Skeletal muscle tissue (tissue), 4 donors: ENCODE measurements around the gene APOOL. TPM values are rescaled to one million over a fixed set of nuclear protein-coding genes. Genes with fewer than 3 reads are reported as not detected.
"Not testable (repeated sequence)": the region's sequence is repeated elsewhere in the genome, so short reads cannot be mapped to it uniquely, and the experiment has no call there.

ENCODE experiments used
- H3K27ac ChIP-seq: one replicate; pipeline ENCODE4 v1.7.0; 2013; ENCODE audit warnings: mild to moderate bottlenecking, low read depth, low read length, inconsistent platforms
- H3K27me3 ChIP-seq, 3 donors: one replicate each; pipeline ENCODE4 v1.7.0; 2013; ENCODE audit warnings: low read length in 3 of 3; ENCODE audit not compliant: control insufficient read depth in 3 of 3, insufficient read depth in 3 of 3
- H3K36me3 ChIP-seq, 3 donors: one replicate each; pipeline ENCODE4 v1.7.0; 2013; ENCODE audit warnings: low read length in 3 of 3; ENCODE audit not compliant: control insufficient read depth in 3 of 3, insufficient read depth in 3 of 3
- H3K4me1 ChIP-seq, 3 donors: one replicate each; pipeline ENCODE4 v1.7.0; 2013; ENCODE audit warnings: low read length in 3 of 3, mild to moderate bottlenecking in 3 of 3; ENCODE audit not compliant: control insufficient read depth in 3 of 3, insufficient read depth in 3 of 3
- H3K4me3 ChIP-seq, 3 donors: one replicate each; pipeline ENCODE4 v1.7.0; 2013; ENCODE audit warnings: low read length in 3 of 3
- H3K9ac ChIP-seq, 3 donors: one replicate each; pipeline ENCODE4 v1.7.0; 2013; ENCODE audit warnings: low read length in 3 of 3, mild to moderate bottlenecking in 3 of 3, moderate library complexity in 2 of 3, low read depth in 1 of 3
- H3K9me3 ChIP-seq, 3 donors: one replicate each; pipeline ENCODE4 v1.7.0; 2013; ENCODE audit warnings: low read length in 3 of 3; ENCODE audit not compliant: control insufficient read depth in 3 of 3
- total RNA-seq: library from RNA; depleted of rRNA; stranded (reverse); fragments of >200 nt; gene quantifications from one replicate; pipeline ENCODE4 v1.2.3, GENCODE V29; 2014
- donor health status: Osteomylitis.

Gene APOOL
- total RNA-seq, 1 donor from 2014 or later = 6.8 TPM

- Histone ChIP-seq H3K36me3 (no peaks in the 10 kb centered on the region), H3K27ac (no peak overlapping the region), H3K4me3 (no peak overlapping the region), H3K9me3 (no peaks in the 10 kb centered on the region), H3K27me3 (no peaks in the 10 kb centered on the region), H3K4me1 (no peaks in the 10 kb centered on the region), H3K9ac (no peak overlapping the region)
These were observed 49.1 kb downstream of the APOOL start for GRCh38 chrX:85052636-85053343.

GRCh38 chrX:85065512-85066198, 62.0 kb downstream of the APOOL start:
- Histone ChIP-seq H3K4me3 (no peak overlapping the region), H3K27ac (no peak overlapping the region), H3K36me3 (no peaks in the 10 kb centered on the region)

GRCh38 chrX:85077247-85077646, 73.6 kb downstream of the APOOL start:
- H3K36me3 ChIP-seq, H3K9me3 ChIP-seq, H3K27ac ChIP-seq, H3K9ac ChIP-seq, H3K4me1 ChIP-seq, H3K4me3 ChIP-seq, H3K27me3 ChIP-seq: not testable (repeated sequence)

More at GRCh38 chrX:85065512-85066198, 62.0 kb downstream of the APOOL start:
- Histone ChIP-seq H3K27me3 (no peaks in the 10 kb centered on the region), H3K9me3 (no peaks in the 10 kb centered on the region), H3K9ac (no peak overlapping the region), H3K4me1 (no peaks in the 10 kb centered on the region)

GRCh38 chrX:85084770-85085393, 81.2 kb downstream of the APOOL start:
- Histone ChIP-seq H3K9me3 (no peaks in the 10 kb centered on the region), H3K4me3 (no peak overlapping the region), H3K9ac (no peak overlapping the region), H3K36me3 (peaks cover 0 to 2% (median 1%) of the 10 kb centered on the region in 3 donors), H3K27me3 (no peaks in the 10 kb centered on the region), H3K27ac (no peak overlapping the region), H3K4me1 (no peaks in the 10 kb centered on the region)

GRCh38 chrX:85089321-85089840, 85.7 kb downstream of the APOOL start:
- no peak overlapping the region for H3K27ac ChIP-seq
- no peak overlapping the region for H3K4me3 ChIP-seq
- no peaks in the 10 kb centered on the region for H3K9me3 ChIP-seq
- no peak overlapping the region for H3K9ac ChIP-seq
- H3K4me1 ChIP-seq = no peaks in the 10 kb centered on the region
- no peaks in the 10 kb centered on the region for H3K27me3 ChIP-seq
- H3K36me3 ChIP-seq = peaks cover 0 to 7% (median 2%) of the 10 kb centered on the region in 3 donors

GRCh38 chrX:85107407-85107806, 103.7 kb downstream of the APOOL start:
- no peaks in the 10 kb centered on the region for H3K4me1 ChIP-seq
- H3K36me3 ChIP-seq = no peaks in the 10 kb centered on the region
- H3K27ac ChIP-seq = no peak overlapping the region
- H3K9ac ChIP-seq = no peak overlapping the region
- H3K4me3 ChIP-seq = no peak overlapping the region
- no peaks in the 10 kb centered on the region for H3K9me3 ChIP-seq
- H3K27me3 ChIP-seq = no peaks in the 10 kb centered on the region

GRCh38 chrX:85108165-85108564, 104.5 kb downstream of the APOOL start:
- no peaks in the 10 kb centered on the region for H3K27me3 ChIP-seq
- no peaks in the 10 kb centered on the region for H3K4me1 ChIP-seq
- no peak overlapping the region for H3K4me3 ChIP-seq
- H3K9me3 ChIP-seq = no peaks in the 10 kb centered on the region
- H3K9ac ChIP-seq = no peak overlapping the region
- no peak overlapping the region for H3K27ac ChIP-seq
- H3K36me3 ChIP-seq = no peaks in the 10 kb centered on the region

- no peak overlapping the region for H3K27ac ChIP-seq
- no peak overlapping the region for H3K4me3 ChIP-seq
These were observed 105.6 kb downstream of the APOOL start for GRCh38 chrX:85109235-85109634.

GRCh38 chrX:85111347-85111746, 107.7 kb downstream of the APOOL start:
- H3K9ac ChIP-seq = no peak overlapping the region
- no peak overlapping the region for H3K27ac ChIP-seq
- H3K36me3 ChIP-seq = no peaks in the 10 kb centered on the region
- no peak overlapping the region for H3K4me3 ChIP-seq
- no peaks in the 10 kb centered on the region for H3K4me1 ChIP-seq
- no peaks in the 10 kb centered on the region for H3K9me3 ChIP-seq
- H3K27me3 ChIP-seq = no peaks in the 10 kb centered on the region

More at GRCh38 chrX:85109235-85109634, 105.6 kb downstream of the APOOL start:
- Histone ChIP-seq H3K9me3 (no peaks in the 10 kb centered on the region), H3K9ac (no peak overlapping the region), H3K4me1 (no peaks in the 10 kb centered on the region), H3K27me3 (no peaks in the 10 kb centered on the region), H3K36me3 (no peaks in the 10 kb centered on the region)

- no peaks in the 10 kb centered on the region for H3K9me3 ChIP-seq
- H3K36me3 ChIP-seq = no peaks in the 10 kb centered on the region
- H3K27me3 ChIP-seq = no peaks in the 10 kb centered on the region
- H3K4me3 ChIP-seq = no peak overlapping the region
- H3K27ac ChIP-seq = no peak overlapping the region
- no peak overlapping the region for H3K9ac ChIP-seq
- H3K4me1 ChIP-seq = no peaks in the 10 kb centered on the region
These were observed 108.6 kb downstream of the APOOL start for GRCh38 chrX:85112293-85112692.
